GM12801 (cell line): Measurements from ENCODE around the gene NKX3-2.

Source experiments
- CTCF ChIP-seq: IDR thresholded peaks from one replicate; pipeline ENCODE4 v1.5.1; 2011; ENCODE audit warnings: control low read depth; ENCODE audit not compliant: insufficient read length; ENCODE audit errors: extremely low read depth

NKX3-2 gene

GRCh38 chr4:13523105-13523477 is 21.2 kb downstream of the NKX3-2 start:
- no peak for TF ChIP-seq CTCF

- TF ChIP-seq CTCF = no peak
Measured at GRCh38 chr4:13522282-13523104, 21.8 kb downstream of the NKX3-2 start.

GRCh38 chr4:13521047-13521446 is 23.3 kb downstream of the NKX3-2 start:
- TF ChIP-seq CTCF = no peak

- no peak for TF ChIP-seq CTCF
Measured at GRCh38 chr4:13516315-13516860, 27.9 kb downstream of the NKX3-2 start.

GRCh38 chr4:13515268-13515667 is 29.0 kb downstream of the NKX3-2 start:
- no peak for TF ChIP-seq CTCF

- TF ChIP-seq CTCF = no peak
Measured at GRCh38 chr4:13514722-13515121, 29.6 kb downstream of the NKX3-2 start.

- no peak for TF ChIP-seq CTCF
Measured at GRCh38 chr4:13511101-13511500, 33.2 kb downstream of the NKX3-2 start.
